ENCODE results near the gene HLA-DOA.

GRCh38 chr6:33000055-33000454, 9.3 kb downstream of the HLA-DOA start:
- TF ChIP-seq, protein P1, sequence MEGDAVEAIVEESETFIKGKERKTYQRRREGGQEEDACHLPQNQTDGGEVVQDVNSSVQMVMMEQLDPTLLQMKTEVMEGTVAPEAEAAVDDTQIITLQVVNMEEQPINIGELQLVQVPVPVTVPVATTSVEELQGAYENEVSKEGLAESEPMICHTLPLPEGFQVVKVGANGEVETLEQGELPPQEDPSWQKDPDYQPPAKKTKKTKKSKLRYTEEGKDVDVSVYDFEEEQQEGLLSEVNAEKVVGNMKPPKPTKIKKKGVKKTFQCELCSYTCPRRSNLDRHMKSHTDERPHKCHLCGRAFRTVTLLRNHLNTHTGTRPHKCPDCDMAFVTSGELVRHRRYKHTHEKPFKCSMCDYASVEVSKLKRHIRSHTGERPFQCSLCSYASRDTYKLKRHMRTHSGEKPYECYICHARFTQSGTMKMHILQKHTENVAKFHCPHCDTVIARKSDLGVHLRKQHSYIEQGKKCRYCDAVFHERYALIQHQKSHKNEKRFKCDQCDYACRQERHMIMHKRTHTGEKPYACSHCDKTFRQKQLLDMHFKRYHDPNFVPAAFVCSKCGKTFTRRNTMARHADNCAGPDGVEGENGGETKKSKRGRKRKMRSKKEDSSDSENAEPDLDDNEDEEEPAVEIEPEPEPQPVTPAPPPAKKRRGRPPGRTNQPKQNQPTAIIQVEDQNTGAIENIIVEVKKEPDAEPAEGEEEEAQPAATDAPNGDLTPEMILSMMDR (IDR thresholded peaks at IDR 0.05) = peak in 4 of 7 experiments; percentile 17 to 50 (median 40)
- no peak for TF ChIP-seq POLR2A (IDR thresholded peaks at IDR 0.05)

Measured in body of pancreas (tissue), 4 donors.